A375 (cell line): ENCODE results near the gene SULF2. TPM values are rescaled to one million over a fixed set of nuclear protein-coding genes. Genes with fewer than 3 reads are reported as not detected.

Experiments used
- small RNA-seq: library from RNA; depleted of rRNA; stranded (forward); fragments of <200 nt; gene quantifications from one replicate; pipeline ENCODE3, GENCODE V24; 2014
- total RNA-seq: library from RNA; depleted of rRNA; stranded (reverse); fragments of >200 nt; shearing (Covaris generic); gene quantifications from 2 replicates; pipeline ENCODE4 v1.2.3, GENCODE V29; 2014; rRNA removed

The SULF2 gene
- total RNA-seq, result 82.1 and 82.7 TPM in 2 replicates

DNA sequence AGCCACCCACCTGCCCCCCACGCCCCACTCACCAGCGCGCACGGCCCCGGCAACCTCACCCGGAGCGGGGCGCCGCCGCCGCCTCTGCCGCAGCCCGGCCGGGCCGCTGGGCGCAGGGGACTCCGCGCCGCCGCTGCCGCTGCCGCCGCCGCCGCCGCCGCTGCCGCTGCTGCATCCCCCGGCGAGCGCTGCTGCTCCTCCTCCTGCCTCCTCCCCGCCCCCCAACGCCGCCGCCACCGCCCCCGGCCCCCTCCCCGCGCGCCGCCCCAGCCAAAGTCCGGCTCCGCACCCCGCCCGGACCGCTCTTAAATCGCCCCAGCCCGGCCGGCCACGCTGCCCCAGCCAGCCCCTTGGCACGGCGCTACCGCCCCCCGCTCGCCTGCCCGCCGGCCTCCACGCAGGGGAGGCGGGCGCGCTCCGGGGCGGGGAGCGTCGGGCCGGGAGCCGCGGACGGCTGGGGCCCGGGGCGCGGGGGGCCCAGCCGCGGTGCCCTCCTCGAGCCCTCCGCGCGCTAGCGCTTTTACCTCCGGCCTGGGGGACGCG is at the start of gene SULF2:
Gene SULF2 (minus strand): TSS at position 171 of the 543 bp plus-strand sequence. CDS start 28,118 bp downstream, outside the sequence.

Small RNA genes lying within 50 kb of the gene (small RNA-seq; reads per million reads assigned to genes)
- not detected for gene RNU7-173P
